GM19193 (cell line): ENCODE results near the gene PLA2G4B.

Source experiments
- POLR2A ChIP-seq: IDR thresholded peaks from 4 replicates; pipeline ENCODE4 v1.6.1; 2011; ENCODE audit not compliant: insufficient read depth, insufficient read length; ENCODE audit errors: extremely low read depth

The PLA2G4B gene

GRCh38 chr15:41801185-41801584 is 37.5 kb upstream of the PLA2G4B start:
- no peak for TF ChIP-seq POLR2A

GRCh38 chr15:41801850-41802455 is 36.7 kb upstream of the PLA2G4B start:
- TF ChIP-seq POLR2A = no peak

- no peak for TF ChIP-seq POLR2A
Measured at GRCh38 chr15:41804361-41804760, 34.3 kb upstream of the PLA2G4B start.

DNA sequence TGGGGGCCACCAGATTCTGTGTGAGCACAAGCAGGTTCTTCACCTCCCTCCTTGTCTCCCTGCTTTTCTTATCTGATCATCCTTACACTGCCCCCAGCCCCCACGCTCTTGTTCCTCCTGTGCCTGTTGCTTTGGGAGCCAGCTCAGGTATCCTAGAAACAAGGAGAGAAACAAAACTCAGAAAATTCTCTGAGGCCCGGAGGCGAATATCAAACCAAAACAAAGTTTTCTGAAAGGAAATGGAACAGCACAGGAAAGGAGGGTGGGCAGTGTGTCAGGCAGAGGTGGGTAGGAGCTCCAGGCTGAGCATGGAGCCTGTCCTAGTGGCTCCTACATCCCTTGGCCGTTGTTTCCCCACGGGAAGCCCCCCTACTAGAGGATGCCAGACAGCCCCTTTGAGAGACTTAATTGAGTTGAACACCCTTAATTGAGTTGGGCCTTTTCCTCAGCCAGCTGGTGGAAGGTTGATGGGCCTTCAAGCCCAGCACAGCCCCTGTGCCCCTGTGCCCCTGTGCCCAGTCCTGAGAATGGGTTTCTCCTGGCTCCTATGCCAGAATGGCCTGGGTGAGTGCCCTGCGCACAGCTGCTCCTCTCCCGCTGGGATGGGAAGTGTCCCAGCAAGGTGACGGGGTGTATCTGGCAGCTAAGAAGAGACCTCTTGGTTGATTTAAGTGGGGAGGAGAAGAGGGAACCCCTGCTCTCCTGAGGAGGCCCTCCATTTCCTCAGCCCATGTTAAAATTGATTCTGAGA is 33.6 kb upstream of the PLA2G4B start:
- no peak for TF ChIP-seq POLR2A

DNA sequence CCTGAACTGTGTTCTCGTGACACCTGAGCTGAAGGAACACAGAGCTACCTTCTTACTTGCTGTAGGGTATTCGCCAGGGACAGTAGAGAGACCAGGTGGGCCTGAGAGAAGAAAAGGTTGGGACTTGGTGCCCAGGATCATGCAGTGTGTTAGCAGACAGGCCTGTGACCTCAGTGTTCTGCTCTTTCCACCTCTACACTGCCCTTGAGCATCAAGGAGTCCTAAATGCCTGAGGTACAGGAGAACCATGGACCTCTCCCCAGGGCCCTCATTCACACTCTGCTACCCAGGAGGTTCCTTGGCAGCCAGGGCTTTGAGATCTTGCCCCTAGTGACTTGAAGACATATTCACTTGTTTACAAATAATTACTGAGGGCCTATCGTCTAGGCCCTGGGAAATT is 32.9 kb upstream of the PLA2G4B start:
- TF ChIP-seq POLR2A = no peak

DNA sequence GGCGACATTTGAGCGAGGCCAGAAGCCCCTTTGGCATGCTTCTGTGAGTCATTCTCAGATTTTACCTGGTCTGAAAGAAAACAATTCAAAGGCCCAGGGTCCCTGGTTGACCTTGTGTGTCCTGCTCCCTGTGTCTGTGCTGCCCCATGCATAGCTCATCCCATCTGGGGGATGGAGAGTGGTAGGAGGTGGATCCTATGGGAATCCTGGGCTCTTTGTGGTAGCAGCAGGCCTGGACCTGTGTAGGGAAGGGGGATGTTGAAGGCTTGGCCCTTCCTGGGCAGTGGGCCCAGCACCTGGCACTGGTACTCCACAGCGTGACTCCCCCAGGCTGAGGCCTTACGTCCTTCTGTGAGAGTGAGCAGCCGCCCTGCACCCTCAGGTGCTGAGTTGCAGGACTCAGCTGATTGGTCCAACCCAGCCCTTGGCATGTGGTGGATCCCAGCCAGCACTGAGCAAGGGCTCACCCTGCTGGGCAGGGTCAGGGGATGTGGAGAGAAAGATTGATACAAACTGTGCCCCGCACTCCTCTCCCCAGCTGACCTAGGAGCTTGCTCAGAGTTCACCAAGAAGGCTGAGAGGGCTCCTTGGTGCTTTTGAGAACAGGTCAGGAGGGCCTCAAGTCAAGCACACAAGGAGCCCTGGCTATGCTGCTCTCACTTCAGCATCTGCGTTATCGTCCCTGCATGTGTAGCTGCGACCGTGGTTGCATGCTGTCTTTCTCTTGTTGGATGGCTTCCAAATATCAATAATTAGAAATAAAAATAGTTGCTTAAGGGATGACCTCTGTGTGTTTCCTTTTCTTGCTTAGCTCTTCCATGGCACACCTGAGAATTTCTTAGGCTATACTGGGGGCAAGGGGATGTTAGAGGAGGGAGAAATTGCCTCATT is 32.1 kb upstream of the PLA2G4B start:
- no peak for TF ChIP-seq POLR2A

DNA sequence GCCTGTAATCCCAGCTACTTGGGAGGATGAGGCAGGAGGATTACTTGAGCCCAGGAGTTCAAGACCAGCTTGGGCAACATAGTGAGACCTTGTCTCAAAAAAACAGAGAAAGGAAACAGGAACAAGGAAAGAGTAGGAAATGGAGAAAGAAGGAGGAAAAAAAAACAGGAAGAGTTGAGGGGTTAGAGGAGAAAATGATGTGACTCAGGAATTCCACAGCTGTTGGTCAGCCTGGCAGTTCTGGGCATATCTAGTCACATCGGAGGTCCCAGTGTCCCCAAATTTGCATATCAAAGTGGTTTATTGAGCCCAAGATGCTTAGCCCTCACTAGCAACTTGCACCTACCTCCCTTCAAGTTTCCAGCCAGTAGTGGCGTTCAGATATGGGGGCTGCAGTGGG is 29.5 kb upstream of the PLA2G4B start:
- no peak for TF ChIP-seq POLR2A

- TF ChIP-seq POLR2A = no peak
Measured at GRCh38 chr15:41809526-41810220, 29.0 kb upstream of the PLA2G4B start.

GRCh38 chr15:41810651-41811431 is 27.8 kb upstream of the PLA2G4B start:
- no peak for TF ChIP-seq POLR2A

DNA sequence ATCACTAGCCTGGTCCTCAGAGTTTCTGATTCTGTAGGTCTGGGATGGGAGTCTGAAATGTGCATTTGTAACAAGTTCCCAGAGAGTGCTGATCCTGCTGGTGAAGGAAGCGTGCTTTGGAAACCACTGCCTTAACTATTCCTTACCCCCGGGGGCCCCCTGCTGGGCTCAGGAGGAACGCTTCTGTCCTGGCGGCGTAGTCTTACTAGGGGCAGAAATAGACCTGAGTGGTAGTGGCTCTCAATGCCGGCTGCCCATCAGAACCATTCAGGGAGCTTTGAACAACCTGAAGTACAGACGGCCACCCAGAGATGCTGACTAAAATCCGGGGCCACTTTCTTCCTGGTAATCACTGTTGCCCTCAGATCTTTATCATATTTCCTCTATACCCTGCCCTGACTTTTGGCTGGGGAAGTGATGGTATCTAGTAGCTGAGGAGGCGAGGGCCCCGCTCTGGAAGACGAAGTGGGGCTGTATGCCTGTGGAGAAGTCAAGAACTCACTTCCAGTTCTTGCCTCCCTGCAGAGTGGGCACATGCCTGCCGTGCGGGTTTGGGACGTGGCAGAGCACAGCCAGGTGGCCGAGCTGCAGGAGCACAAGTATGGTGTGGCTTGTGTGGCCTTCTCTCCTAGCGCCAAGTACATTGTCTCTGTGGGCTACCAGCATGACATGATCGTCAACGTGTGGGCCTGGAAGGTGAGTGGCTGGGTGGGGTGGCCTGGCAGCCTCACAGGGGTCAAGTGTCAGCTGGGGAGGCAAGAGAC is 27.0 kb upstream of the PLA2G4B start:
- TF ChIP-seq POLR2A = no peak

DNA sequence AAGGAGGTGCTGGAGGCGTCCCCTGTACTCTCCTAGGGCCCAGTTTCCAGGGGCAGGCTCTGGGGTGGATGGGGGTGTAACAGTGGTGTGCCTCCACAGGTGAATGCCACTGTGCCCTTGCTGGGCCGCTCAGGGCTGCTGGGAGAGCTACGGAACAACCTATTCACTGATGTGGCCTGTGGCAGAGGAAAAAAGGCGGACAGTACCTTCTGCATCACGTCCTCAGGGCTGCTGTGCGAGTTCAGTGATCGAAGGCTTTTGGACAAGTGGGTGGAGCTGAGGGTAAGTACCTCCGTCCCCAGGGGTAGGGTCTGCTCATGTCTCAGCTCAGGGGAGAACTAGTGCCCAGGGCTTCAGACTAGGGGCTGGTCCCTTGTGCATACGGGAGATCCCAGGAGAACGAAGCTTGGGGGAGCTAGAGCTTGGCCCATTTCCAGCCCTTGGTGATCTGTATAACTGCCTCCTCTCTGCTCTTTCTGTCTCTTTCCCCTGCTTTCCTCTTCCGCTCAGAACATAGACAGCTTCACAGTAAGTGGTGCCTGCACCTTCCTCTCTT is 25.7 kb upstream of the PLA2G4B start:
- no peak for TF ChIP-seq POLR2A

- TF ChIP-seq POLR2A = no peak
Measured at GRCh38 chr15:41813426-41813825, 25.2 kb upstream of the PLA2G4B start.

GRCh38 chr15:41814534-41814933 is 24.1 kb upstream of the PLA2G4B start:
- no peak for TF ChIP-seq POLR2A
